GM18951 (cell line): ENCODE data around the gene ACE.

Experiments
- POLR2A ChIP-seq: IDR thresholded peaks from 4 replicates; pipeline ENCODE4 v1.6.1; 2011; ENCODE audit warnings: mild to moderate bottlenecking; ENCODE audit not compliant: insufficient read length, insufficient read depth; ENCODE audit errors: extremely low read depth
- in situ Hi-C: fragments of 300-500 bp; cut with MboI; formaldehyde crosslinking; loops from one replicate; pipeline ENCODE4 v1.12.0; 2022; ENCODE audit warnings: low sequenced_read_pairs, mixed read lengths, inconsistent platforms; ENCODE audit not compliant: unreplicated experiment

The ACE gene

DNA sequence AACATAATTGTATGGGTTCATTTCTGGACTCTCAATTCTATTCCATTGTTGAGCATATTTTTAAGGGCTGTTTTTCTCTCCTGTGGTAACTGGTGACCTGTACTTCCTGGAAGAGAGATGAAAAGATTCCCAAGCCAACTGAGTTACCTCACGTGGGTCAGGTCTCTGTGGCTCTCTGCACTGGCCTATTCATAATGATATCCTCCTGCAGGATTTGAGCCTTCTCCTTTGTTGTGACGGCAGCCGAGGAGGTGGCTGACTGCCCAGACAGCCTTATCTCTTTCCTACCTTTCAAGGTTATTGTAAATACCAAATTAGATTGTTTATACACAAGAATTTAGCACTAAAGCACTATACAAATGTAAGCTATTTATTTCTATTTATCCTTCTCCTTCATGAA lies 2.7 kb upstream of the ACE start:
- in situ Hi-C loops, result no loop called here
- TF ChIP-seq POLR2A, result no peak

DNA sequence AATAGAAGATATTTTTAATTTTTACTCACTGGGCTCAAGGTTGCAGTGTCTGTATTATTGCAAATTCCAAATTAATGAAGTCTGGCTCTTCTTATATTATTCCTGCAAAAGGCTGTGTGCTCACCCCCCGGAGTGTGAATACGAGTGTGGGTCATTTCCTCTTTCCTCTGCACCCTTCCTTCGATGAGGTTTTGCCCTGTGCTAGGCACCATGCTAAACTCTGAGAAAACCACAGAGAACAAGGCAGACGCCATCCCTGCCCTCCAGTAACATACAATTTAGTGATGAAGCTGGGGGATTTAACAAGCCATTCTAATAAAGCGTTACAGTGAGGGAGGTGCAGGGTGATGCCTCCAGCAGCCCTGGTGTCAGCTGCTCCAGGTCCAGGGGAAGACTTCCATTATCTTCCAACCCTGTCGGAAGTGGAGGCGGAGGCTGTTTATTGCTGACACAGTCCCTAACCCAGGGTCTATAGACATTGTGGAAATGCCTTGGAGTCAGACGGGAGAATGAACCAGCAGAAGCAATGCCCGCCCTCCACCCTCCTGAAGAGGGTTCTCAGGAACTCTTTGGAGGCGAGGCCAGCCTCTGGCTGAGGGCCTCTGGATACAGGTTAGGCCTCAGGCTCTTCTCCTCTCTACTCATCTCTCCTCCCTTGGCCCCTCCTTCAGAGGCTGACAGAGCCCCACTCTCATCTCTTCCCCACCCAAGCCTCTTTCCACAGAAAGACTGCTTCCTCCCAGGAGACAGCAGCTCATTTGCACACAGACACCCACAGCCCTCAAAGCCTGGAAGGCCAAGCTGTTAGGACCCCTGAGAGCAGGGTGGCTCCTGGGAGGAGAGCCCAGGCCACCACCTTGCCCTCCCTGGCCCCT lies 2.0 kb upstream of the ACE start:
- in situ Hi-C loops, result loop anchor here (5.0 kb wide), 1 partner anchor 53 kb away; no protein-coding TSS in a partner anchor
- TF ChIP-seq POLR2A, result no peak

DNA sequence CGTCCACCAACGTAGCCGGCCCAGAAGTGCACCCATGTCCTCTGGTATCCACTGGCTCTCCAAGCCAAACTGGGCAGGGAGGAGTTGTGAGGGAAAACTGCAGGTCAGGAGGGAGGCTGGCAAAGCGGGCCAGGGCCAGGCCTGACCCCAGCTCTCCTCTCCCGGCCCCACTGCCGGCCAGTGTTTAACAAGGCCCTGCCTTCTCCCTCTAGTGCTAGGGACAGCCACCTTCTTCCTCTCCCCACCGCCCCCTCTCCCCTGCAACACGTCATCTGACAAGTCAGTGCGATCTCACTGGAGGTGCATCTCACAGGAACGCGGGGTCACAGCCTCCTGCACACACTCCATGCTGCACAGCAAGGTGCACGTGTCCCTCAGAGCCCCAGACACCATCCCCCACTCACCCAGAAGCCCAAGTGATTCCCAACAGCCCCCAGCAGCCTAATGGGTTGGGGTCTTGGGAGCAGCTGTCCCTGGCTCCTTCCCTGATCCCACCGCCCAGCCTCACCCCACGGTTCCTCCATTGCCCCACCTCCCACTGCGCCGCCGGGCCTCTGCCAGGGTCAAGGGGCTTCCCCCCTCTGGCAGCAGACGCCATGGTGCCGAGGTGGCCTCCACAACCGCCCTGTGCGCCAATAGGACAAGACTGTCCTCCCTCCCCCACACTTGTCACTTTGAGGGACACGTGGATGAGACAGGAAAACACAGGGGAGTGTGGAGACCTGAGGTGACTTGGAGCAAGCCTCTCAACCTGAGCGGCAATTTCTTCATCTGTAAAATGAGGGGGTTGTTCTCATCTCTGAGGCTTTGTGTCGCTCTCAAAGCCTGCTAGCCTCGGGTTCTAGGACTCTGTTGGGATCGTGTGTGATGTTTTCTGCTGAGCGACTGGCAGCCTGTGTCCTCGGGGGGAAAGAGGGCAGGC lies 1.1 kb upstream of the ACE start:
- in situ Hi-C loops, result loop anchor here (5.0 kb wide), 1 partner anchor 53 kb away; no protein-coding TSS in a partner anchor
- no peak for TF ChIP-seq POLR2A

DNA sequence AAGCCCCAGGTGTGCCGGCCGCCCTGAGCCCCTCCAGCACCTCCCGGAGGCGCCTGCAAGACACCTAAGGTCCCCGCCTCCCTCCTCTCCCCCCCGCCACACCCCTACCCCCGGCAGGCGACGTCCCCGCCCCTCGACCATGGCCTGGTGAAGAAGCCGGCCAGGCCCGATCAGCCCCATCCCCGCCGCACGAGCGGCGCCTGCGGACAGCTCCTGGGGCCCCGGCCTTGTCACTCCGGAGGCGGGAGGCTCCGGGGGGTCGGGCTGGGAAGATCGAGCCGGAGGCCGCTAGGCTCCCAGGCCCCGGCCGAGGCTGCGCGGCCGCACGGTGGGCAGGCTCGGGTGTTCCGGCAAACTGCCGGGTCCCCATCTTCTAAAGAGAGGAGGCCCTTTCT lies 405 bp upstream of the ACE start:
- no peak for TF ChIP-seq POLR2A
- in situ Hi-C loops, result loop anchor here (5.0 kb wide), 1 partner anchor 54 kb away; no protein-coding TSS in a partner anchor

DNA sequence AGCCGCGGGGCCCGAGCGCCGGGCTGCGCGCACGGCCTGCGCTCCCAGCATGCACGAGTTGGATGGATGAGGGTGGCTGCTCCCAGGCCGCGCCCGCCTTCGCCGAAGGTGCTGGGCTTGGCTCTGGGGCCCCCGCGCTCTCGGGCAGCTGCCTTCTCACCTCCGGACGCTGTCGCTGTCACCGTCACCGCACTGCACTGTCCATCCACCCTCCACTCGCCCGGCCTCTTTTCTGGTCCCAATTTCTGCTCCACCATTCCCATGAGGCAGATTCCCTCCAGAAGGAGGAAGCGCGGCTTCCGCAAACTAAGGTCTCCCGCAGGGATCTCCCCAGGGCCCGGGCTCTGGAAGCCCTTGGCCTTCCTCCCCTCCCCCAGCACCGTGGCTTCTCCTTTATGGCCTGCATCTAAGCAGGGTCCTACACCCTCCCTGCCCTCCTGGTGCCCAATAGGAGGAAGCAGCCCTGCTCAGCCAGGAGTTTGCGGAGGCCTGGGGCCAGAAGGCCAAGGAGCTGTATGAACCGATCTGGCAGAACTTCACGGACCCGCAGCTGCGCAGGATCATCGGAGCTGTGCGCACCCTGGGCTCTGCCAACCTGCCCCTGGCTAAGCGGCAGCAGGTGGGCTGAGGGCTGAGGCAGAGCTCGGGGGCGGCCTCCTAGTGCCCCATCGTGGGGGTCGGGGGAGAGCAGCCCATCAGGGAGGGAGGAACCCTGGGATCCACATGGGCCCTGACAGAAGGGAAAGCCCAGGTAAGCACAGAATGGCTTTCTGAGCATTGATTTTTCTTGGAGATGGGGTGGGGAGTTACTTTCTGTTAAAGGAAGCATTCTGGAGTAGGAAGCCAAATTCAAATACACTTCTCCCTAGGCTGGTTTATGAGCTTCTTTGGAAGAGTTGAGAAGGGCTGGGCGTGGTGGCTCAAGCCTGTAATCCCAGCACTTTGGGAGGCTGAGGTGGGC lies 899 bp downstream of the ACE start:
- in situ Hi-C loops, result loop anchor here (5.0 kb wide), 1 partner anchor 55 kb away; no protein-coding TSS in a partner anchor
- TF ChIP-seq POLR2A, result no peak

DNA sequence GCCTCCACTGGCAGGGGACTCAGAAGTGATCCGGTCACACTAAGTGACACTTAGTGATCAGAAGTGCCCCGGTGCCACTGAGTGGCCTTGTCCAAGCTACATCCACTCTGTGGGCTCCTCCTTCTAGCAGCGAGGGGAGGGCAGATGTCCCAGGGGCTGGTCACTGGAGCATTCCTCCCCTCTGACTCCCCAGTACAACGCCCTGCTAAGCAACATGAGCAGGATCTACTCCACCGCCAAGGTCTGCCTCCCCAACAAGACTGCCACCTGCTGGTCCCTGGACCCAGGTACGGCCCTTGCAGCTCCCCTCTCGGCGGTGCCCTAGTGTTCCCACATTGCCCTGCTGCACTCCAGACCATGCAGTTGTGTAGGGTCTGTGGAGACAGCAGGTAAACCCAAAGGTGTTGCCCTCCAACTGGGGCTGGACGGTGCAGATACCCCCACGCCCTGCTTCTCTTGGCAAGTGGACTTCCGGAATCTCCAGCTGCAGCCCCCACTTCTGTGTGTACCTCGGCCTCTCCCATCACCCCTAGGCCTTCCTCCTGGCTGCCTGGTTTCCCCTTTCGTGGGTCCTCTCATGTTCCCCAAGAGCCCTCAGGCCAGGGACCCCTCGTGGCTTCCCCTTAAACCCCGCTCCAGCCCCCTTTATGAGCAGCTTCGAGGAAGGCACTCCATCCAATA lies 2.1 kb downstream of the ACE start:
- in situ Hi-C loops, result loop anchor here (5.0 kb wide), 1 partner anchor 57 kb away; no protein-coding TSS in a partner anchor
- no peak for TF ChIP-seq POLR2A

DNA sequence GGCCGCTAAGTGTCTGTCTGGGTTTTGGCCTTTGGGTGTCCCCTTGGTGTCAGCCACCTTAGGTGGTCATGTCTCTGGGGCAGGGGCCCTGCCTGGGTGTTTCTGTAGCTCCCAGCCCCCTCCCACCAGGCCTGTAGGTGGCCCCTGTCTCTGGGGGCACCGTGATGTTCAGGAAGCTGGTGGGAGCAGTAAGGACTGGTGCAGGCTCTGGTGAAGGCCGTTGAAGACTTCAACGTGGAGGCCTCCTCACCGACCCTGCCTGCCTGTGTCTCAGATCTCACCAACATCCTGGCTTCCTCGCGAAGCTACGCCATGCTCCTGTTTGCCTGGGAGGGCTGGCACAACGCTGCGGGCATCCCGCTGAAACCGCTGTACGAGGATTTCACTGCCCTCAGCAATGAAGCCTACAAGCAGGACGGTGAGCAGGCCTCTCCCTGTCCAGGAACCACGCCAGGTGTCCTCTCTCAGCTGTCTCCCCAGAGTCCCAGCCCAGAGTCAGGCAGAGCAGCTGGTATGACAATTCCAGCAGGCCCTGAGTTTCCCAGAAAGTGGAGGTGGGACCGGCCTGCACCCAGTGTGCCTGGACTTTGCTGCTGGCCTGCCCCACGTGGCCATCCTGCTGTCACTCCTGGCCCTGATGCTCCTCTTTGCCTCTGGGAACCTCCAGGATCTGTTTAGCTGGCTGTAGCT lies 2.8 kb downstream of the ACE start:
- in situ Hi-C loops, result loop anchor here (5.0 kb wide), 1 partner anchor 57 kb away; no protein-coding TSS in a partner anchor
- no peak for TF ChIP-seq POLR2A

DNA sequence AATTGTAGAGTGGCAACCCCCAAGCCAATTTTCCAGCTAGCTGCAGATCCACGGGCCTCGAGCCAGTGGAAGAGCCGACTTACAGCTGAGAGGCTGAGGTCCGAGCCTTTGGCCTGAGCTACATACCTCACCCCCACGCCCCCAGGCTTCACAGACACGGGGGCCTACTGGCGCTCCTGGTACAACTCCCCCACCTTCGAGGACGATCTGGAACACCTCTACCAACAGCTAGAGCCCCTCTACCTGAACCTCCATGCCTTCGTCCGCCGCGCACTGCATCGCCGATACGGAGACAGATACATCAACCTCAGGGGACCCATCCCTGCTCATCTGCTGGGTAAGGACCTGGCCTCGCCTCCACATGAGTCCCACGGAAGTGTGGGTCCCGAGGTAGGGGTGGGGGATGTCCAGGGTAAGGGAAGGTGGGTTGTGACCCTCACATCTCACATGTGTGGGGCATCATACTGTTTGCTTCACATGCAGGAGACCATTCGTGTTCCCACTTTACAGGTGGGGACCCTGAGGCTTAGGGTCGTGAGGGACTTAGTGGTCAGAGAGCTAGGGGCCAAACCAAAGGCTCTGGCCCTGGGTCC lies 3.4 kb downstream of the ACE start:
- TF ChIP-seq POLR2A, result no peak
- in situ Hi-C loops, result no loop called here

DNA sequence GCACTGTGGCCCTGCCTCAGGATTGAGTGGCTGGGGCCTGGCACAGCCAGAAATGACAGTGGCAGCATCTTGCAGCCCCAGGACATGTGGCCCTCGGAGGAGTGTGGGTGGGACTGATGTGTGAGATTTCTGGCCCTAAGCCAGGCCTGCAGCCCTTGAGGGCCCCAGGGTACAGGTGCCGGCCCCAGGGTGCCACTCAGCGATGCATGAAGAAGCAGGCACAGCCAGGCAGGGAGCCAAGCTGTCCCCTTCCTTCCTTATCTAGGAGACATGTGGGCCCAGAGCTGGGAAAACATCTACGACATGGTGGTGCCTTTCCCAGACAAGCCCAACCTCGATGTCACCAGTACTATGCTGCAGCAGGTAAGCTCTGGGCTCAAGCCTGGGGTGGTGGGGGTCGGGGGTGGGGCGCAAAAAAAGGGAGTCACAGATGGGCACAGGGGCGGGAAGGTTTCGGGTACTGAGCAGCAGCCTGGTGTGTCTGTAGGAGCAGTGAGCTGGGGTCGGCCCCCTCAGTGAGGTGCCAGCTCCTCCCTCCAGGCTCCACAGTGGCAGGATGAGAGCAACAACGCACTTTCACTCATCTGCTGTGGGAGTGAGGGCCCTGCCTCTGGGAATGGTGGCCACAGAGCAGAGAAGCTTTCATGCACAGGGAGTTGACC lies 4.1 kb downstream of the ACE start:
- no peak for TF ChIP-seq POLR2A

DNA sequence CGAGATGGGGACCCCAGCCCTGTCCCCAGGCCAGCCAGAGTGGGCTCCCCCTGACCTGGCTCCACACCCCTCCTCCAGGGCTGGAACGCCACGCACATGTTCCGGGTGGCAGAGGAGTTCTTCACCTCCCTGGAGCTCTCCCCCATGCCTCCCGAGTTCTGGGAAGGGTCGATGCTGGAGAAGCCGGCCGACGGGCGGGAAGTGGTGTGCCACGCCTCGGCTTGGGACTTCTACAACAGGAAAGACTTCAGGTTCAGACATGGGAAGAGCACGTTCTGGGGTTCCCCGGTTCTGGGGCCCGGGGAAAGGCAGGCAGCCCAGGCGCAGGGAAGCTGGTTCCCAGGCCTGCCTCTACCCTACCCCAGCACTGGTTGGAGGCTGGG lies 4.6 kb downstream of the ACE start:
- no peak for TF ChIP-seq POLR2A

More for the DNA sequence above, 4.1 kb downstream of the ACE start:
- in situ Hi-C loops, result no loop called here

More for the DNA sequence above, 4.6 kb downstream of the ACE start:
- in situ Hi-C loops, result no loop called here
